Muscle layer of colon (tissue), 2 donors: Measurements from ENCODE around the gene DCLK1.

Source experiments
- H3K27ac ChIP-seq: one replicate; pipeline ENCODE4 v1.7.0; 2013; ENCODE audit warnings: low read depth, mild to moderate bottlenecking, low read length, moderate library complexity
- H3K27me3 ChIP-seq, 2 donors: one replicate each; pipeline ENCODE4 v1.7.0; 2013; ENCODE audit warnings: low read length in 2 of 2, mild to moderate bottlenecking in 2 of 2; ENCODE audit not compliant: insufficient read depth in 2 of 2, control insufficient read depth in 1 of 2
- H3K36me3 ChIP-seq: one replicate; pipeline ENCODE4 v1.7.0; 2013; ENCODE audit warnings: mild to moderate bottlenecking, low read length; ENCODE audit not compliant: insufficient read depth
- H3K4me1 ChIP-seq: one replicate; pipeline ENCODE4 v1.7.0; 2013; ENCODE audit warnings: mild to moderate bottlenecking, low read length; ENCODE audit not compliant: insufficient read depth
- H3K4me3 ChIP-seq, 2 donors: one replicate each; pipeline ENCODE4 v1.7.0; 2013; ENCODE audit warnings: low read length in 2 of 2, low read depth in 1 of 2, mild to moderate bottlenecking in 1 of 2, moderate library complexity in 1 of 2
- H3K9ac ChIP-seq: one replicate; pipeline ENCODE4 v1.7.0; 2013; ENCODE audit warnings: low read length
- H3K9me3 ChIP-seq: one replicate; pipeline ENCODE4 v1.7.0; 2013; ENCODE audit warnings: mild to moderate bottlenecking, low read length
- donor health status: abdominal sarcoma.
- donor health status: Adenocarcinoma of cecum.

DCLK1 gene

DNA sequence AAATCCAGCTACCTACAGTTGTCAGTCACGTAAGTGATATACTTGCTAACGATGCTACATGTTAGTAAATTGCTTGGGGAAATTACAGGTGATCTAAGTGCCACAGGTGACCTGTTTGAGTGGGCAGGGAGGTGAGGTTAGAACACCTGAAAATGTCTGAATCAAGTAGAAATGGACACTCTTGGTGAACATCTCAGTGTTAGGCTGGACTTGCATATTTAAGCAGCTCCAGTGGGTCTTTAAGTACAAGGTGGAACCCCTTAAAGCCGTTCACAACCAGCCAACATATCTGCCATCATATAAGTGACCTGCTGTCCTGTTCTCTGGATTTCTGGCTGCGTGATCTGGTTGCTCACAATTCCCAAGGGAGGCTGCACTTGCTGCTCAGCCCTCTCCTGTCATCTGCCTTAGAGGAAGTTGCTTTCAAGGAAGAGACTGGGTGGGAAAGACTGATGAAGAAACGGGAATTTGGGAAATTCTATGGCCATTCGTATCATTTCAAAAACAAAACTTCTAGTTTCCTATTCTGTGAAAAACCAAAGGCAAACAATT lies 244.0 kb downstream of the DCLK1 start:
- no peak overlapping the region for H3K4me3 ChIP-seq
- no peaks in the 10 kb centered on the region for H3K4me1 ChIP-seq
- H3K36me3 ChIP-seq = no peaks in the 10 kb centered on the region
- no peaks in the 10 kb centered on the region for H3K9me3 ChIP-seq
- no peak overlapping the region for H3K27ac ChIP-seq
- no peaks in the 10 kb centered on the region for H3K27me3 ChIP-seq
- H3K9ac ChIP-seq = no peak overlapping the region

DNA sequence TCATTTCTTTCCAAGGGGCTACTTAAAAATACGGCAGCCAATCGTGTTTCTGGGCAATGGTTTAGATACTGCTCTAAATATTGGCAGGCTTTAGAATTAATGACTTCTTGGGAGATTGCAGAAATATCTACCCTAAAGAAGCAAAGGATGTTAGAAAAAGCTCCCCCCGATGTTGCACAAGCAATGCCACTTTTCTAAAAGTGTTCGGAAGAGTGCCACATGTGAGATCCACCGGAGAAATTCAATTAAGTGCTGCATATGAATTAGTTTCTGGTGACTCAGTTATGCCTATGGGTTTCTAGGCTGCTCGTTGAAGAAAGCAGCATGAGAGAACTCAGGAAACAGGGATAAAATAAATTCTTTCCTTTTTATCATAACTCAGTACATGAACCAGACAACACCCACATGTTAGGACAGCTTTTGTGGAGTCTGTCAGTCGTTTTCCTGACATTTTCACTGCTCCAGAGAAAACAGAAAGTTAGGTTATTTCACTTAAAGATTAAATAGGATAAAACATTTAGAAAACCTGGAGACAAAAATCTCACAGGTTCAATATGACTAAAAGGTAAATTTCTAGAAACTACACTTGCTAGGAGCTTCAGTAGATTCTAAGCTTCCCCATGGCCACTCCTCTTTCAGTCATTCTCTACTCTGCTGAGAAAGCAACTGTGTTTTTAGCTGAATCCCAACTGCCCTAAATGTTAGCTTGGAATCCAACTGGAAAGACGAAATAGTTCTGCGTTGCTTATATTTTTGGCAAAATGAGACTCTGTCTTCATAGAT lies 244.7 kb downstream of the DCLK1 start:
- H3K36me3 ChIP-seq = no peaks in the 10 kb centered on the region
- no peaks in the 10 kb centered on the region for H3K27me3 ChIP-seq
- H3K9me3 ChIP-seq = no peaks in the 10 kb centered on the region
- H3K27ac ChIP-seq = no peak overlapping the region
- no peak overlapping the region for H3K4me3 ChIP-seq
- H3K9ac ChIP-seq = no peak overlapping the region
- no peaks in the 10 kb centered on the region for H3K4me1 ChIP-seq

DNA sequence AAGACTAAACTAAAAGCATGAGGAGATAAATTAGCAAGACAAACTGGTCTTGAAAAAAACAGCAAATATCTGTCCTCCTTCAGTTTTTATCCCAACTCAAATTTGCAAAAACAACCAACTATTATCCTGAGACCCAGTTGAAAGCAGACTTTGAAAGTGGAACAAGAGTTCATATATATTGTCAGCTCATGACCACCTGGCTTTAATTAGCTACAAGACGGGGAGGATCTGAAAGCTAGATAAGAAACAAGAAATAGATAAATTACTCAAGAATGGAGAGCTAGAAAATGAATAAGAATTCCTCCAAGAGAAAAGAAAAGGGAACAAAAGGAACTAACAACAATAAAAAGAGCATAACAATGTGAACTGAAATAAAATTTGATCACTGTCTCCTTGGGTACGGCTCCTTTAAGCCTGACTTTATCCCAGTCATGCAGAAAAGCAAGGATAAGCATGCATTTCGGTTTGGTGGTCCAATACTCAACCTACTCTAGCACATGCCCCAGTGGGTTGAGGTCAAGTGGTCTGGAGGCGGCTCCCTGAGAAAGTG lies 246.9 kb downstream of the DCLK1 start:
- H3K4me1 ChIP-seq = no peaks in the 10 kb centered on the region
- H3K27ac ChIP-seq = no peak overlapping the region
- H3K36me3 ChIP-seq = no peaks in the 10 kb centered on the region
- H3K9me3 ChIP-seq = no peaks in the 10 kb centered on the region
- no peak overlapping the region for H3K4me3 ChIP-seq
- no peak overlapping the region for H3K9ac ChIP-seq
- no peaks in the 10 kb centered on the region for H3K27me3 ChIP-seq

DNA sequence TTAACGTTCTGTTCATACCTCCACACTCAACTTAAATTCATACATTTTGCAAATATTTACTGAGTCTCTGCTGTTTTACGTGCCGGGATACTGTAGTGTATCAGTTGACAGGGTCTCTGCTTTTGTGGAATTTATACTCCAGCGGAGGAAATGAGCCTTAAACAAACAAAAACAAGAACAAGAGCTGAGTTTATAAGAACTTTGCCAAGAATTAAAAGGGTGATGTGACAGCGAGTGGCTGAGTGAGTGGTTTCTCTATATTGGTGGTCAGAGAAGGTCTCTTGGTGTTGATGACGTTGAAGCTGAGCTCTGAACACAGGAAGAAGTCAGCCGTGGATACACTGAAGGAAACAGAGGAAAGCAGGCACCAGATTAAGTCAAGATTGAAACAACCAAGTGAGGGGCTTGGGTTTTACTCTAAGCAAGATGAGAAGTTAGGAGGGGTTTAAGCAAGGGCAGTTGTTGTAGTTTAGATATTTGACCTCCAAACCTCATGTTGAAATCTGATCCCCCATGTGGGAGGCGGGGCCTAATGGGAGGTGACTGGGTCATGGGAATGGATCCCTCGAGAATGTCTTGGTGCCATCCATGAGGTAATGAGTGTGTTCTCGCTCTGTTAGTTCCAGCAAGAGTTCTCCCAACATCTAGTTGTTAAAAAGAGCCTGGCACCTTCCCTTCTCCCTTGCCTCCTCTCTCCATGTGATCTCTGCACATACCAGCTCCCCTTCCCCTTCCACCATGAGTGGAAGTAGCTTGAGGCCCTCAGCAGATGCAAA lies 248.3 kb downstream of the DCLK1 start:
- Histone ChIP-seq H3K9me3 (no peaks in the 10 kb centered on the region), H3K27me3 (no peaks in the 10 kb centered on the region), H3K36me3 (no peaks in the 10 kb centered on the region), H3K27ac (no peak overlapping the region), H3K4me3 (no peak overlapping the region), H3K9ac (no peak overlapping the region), H3K4me1 (no peaks in the 10 kb centered on the region)

DNA sequence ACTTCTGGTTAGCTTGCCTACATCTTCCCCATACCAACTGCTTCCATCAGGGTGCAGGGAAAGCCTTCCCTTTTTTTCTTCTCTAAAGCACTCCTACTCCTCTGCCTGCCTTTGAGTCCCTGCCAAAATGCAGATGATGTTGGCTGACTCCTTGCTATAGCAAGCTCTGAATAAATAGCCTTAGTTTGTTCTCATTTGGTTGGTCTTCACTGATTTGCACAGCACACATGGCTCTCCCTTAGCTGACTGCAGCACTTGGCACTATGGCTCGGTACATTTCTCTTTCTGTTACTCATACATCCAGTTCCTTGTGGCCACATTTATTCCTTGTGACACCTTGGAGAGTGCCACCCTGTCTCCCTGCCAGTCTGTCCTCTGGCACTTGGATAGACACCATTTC lies 249.8 kb downstream of the DCLK1 start:
- Histone ChIP-seq H3K4me3 (no peak overlapping the region), H3K36me3 (no peaks in the 10 kb centered on the region), H3K27ac (no peak overlapping the region), H3K9me3 (no peaks in the 10 kb centered on the region), H3K27me3 (no peaks in the 10 kb centered on the region), H3K9ac (no peak overlapping the region), H3K4me1 (no peaks in the 10 kb centered on the region)

DNA sequence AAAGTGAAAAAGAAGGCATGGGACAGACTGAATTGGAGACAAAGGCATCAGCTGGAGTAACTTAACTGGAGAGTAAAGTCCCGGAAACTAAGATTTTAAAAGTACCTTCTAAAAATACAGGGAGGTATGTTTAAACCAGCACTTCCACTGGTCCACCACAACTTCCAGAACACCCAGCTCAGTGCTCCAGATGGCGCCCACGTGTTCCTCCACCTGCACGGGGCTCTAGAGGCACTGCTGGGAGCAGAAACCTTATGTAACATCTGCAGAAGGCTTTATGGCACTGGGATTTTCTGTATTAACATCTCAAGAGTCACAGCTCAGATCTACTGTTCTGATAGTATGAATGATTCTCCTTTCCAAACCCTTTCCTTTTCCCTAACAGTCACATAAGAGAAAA lies 252.1 kb downstream of the DCLK1 start:
- H3K9me3 ChIP-seq = no peaks in the 10 kb centered on the region
- no peak overlapping the region for H3K27ac ChIP-seq

DNA sequence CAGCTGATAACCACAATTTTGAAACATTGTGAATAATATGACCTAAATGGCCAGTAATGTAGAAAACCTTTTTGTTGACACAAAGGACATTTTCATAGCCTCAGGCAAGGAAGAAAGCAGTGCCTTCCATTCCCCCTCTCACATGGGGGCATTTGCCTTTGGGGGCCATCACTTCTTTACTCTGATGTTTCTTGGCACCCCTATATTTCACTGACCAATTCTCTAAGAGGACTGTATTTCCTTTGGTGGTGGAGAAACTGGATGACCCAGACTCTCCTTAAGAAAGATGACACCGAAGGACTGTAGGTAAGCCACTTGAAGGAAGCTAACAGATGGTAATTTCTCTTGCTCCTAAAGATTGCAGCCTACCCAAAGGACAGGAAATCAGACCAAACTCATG lies 254.6 kb downstream of the DCLK1 start:
- Histone ChIP-seq H3K27ac (no peak overlapping the region), H3K4me1 (no peaks in the 10 kb centered on the region)

More for the DNA sequence above, 252.1 kb downstream of the DCLK1 start:
- no peak overlapping the region for H3K9ac ChIP-seq
- H3K27me3 ChIP-seq = no peaks in the 10 kb centered on the region
- no peaks in the 10 kb centered on the region for H3K36me3 ChIP-seq
- H3K4me3 ChIP-seq = no peak overlapping the region
- H3K4me1 ChIP-seq = no peaks in the 10 kb centered on the region

DNA sequence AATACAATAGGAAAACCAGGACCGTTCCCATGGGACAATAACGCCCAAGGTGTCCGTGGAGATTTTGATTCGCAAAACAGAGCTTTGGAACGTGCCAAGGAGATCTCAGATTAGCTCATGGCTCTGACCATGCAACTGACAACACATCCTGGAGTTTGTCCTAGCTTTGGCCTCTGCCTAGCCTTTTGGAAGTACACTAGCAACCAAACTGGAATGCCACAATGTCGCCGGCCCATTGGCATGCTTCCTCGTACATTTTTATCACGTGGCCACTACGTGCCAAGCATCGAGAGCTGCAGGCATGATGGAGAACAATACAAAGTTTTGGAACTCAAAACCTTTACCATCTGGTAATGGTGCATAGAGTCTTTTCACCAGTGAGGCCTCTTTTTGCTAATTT lies 256.5 kb downstream of the DCLK1 start:
- H3K27me3 ChIP-seq = no peaks in the 10 kb centered on the region
- no peak overlapping the region for H3K9ac ChIP-seq
- H3K4me3 ChIP-seq = no peak overlapping the region
- H3K27ac ChIP-seq = no peak overlapping the region
- H3K36me3 ChIP-seq = no peaks in the 10 kb centered on the region
- no peaks in the 10 kb centered on the region for H3K4me1 ChIP-seq
- H3K9me3 ChIP-seq = no peaks in the 10 kb centered on the region

More for the DNA sequence above, 254.6 kb downstream of the DCLK1 start:
- no peak overlapping the region for H3K4me3 ChIP-seq
- no peaks in the 10 kb centered on the region for H3K27me3 ChIP-seq
- H3K36me3 ChIP-seq = no peaks in the 10 kb centered on the region
- H3K9ac ChIP-seq = no peak overlapping the region
- no peaks in the 10 kb centered on the region for H3K9me3 ChIP-seq

DNA sequence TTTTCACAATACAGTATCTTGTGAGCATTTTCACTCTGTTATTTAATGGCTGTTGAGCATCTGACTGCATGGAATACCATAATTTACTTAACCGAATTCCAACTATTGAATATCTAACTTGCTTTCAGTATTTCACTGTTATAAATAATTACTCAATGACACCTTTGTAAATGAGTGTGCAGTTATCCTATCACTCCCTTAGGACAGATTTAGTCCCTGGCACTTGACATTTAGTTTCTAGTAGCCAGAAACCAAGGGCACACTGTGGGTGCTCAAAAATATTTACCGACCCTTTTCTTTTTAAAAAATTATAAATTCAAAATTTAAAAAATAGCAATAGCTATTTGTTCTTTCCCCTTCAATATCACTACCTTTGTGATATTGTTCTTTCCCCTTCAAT lies 258.8 kb downstream of the DCLK1 start:
- no peak overlapping the region for H3K4me3 ChIP-seq
- H3K36me3 ChIP-seq = no peaks in the 10 kb centered on the region
- no peaks in the 10 kb centered on the region for H3K27me3 ChIP-seq
- H3K27ac ChIP-seq = no peak overlapping the region
- no peaks in the 10 kb centered on the region for H3K9me3 ChIP-seq
- no peak overlapping the region for H3K9ac ChIP-seq
- no peaks in the 10 kb centered on the region for H3K4me1 ChIP-seq

DNA sequence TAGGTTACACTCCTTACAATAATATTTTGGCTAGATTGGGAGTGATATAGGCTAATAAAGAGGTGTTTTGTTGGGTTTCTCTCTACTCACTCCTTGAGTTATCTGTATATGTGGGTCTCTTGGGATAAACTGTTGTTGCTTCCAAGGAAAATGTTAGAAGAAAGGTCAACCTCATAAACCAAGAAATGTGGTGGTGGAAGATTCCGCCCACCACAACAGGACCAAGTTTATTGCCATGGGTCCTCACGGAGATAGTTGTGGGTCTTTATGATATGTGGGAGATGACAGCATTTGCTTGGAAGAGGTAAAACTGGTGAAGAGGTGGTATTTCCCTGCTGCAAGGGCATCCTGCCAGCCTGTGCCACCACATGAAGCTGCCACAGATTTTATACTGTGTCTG lies 259.6 kb downstream of the DCLK1 start:
- Histone ChIP-seq H3K4me1 (peaks cover 4% of the 10 kb centered on the region), H3K27ac (no peak overlapping the region), H3K36me3 (no peaks in the 10 kb centered on the region), H3K27me3 (no peaks in the 10 kb centered on the region), H3K4me3 (no peak overlapping the region), H3K9ac (no peak overlapping the region), H3K9me3 (no peaks in the 10 kb centered on the region)

DNA sequence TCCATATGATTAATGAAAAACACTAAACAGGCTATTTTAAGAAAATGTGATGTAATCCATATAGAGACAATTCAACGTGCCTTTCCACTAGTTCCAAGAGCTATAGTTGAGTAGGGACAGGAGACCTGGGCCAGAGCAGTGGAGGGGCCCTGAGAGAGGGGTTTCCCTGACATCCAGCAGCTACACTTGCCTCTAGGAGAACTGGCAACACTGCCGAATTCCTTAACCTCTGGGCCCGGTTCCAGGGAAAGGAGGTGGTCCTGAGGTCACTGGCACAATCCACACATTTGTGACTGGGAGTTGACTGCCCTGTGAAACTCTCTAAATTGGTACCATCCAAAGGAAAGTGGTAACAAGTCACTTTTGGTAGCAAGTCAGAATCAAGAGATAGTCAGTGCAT lies 264.4 kb downstream of the DCLK1 start:
- H3K36me3 ChIP-seq = no peaks in the 10 kb centered on the region
- no peak overlapping the region for H3K27ac ChIP-seq
- no peak overlapping the region for H3K9ac ChIP-seq
- no peaks in the 10 kb centered on the region for H3K27me3 ChIP-seq
- H3K4me1 ChIP-seq = peaks cover 4% of the 10 kb centered on the region
- no peaks in the 10 kb centered on the region for H3K9me3 ChIP-seq
- H3K4me3 ChIP-seq = no peak overlapping the region
